H9 (cell line): Measurements from ENCODE around the gene EDA. TPM values are rescaled to one million over a fixed set of nuclear protein-coding genes. Genes with fewer than 3 reads are reported as not detected.

Experiments used
- DNase-seq: peaks from one replicate; pipeline ENCODE4 v3.0.0-alpha.2; 2017
- H2AFZ ChIP-seq: one replicate; pipeline ENCODE4 v1.6.1; 2013; ENCODE audit warnings: mild to moderate bottlenecking, low read length, control low read depth, moderate library complexity
- H2AK5ac ChIP-seq: 2 replicates; pipeline ENCODE4 v1.6.1; 2013; ENCODE audit warnings: low read length, control low read depth, mixed read lengths; ENCODE audit not compliant: insufficient read length
- H2BK120ac ChIP-seq: one replicate; pipeline ENCODE4 v1.6.1; 2013; ENCODE audit warnings: low read depth, mild to moderate bottlenecking, low read length, control low read depth, inconsistent platforms; ENCODE audit not compliant: poor library complexity, severe bottlenecking
- H2BK12ac ChIP-seq: 2 replicates; pipeline ENCODE4 v1.6.1; 2013; ENCODE audit warnings: low read length, control low read depth, mixed read lengths, low read depth; ENCODE audit not compliant: insufficient read length
- H2BK15ac ChIP-seq: 2 replicates; pipeline ENCODE4 v1.6.1; 2013; ENCODE audit warnings: low read depth, low read length, control low read depth
- H2BK20ac ChIP-seq: one replicate; pipeline ENCODE4 v1.6.1; 2013; ENCODE audit warnings: low read depth, mild to moderate bottlenecking, low read length, control low read depth, inconsistent platforms; ENCODE audit not compliant: poor library complexity, severe bottlenecking
- H2BK5ac ChIP-seq: 2 replicates; pipeline ENCODE4 v1.6.1; 2013; ENCODE audit warnings: low read length, control low read depth, mixed read lengths; ENCODE audit not compliant: insufficient read length
- H3K14ac ChIP-seq: 2 replicates; pipeline ENCODE4 v1.6.1; 2013; ENCODE audit warnings: low read length, control low read depth; ENCODE audit not compliant: insufficient read depth
- H3K18ac ChIP-seq: 2 replicates; pipeline ENCODE4 v1.6.1; 2013; ENCODE audit warnings: low read depth, mild to moderate bottlenecking, mixed read lengths, low read length, control low read depth; ENCODE audit not compliant: insufficient read length
- H3K23ac ChIP-seq: 2 replicates; pipeline ENCODE4 v1.6.1; 2013; ENCODE audit warnings: low read length, control low read depth, mixed read lengths, low read depth; ENCODE audit not compliant: insufficient read length
- H3K23me2 ChIP-seq: 2 replicates; pipeline ENCODE4 v1.6.1; 2013; ENCODE audit warnings: low read depth, mild to moderate bottlenecking, mixed read lengths, low read length, control low read depth; ENCODE audit not compliant: insufficient read length, poor library complexity, severe bottlenecking
- H3K27ac ChIP-seq: 2 replicates; pipeline ENCODE4 v1.5.1; 2013; ENCODE audit warnings: low read length, control low read depth, mixed read lengths, low read depth; ENCODE audit not compliant: insufficient read length
- H3K27me3 ChIP-seq: 2 replicates; pipeline ENCODE4 v1.6.1; 2013; ENCODE audit warnings: low read length, control low read depth, inconsistent platforms; ENCODE audit not compliant: insufficient read depth
- H3K4ac ChIP-seq: 2 replicates; pipeline ENCODE4 v1.6.1; 2013; ENCODE audit warnings: low read depth, mild to moderate bottlenecking, control low read depth, inconsistent platforms, low read length, moderate library complexity
- H3K4me1 ChIP-seq: 2 replicates; pipeline ENCODE4 v1.6.1; 2013; ENCODE audit warnings: low read length, control low read depth, inconsistent platforms; ENCODE audit not compliant: insufficient read depth
- H3K4me2 ChIP-seq: 2 replicates; pipeline ENCODE4 v1.6.1; 2013; ENCODE audit warnings: low read length, control low read depth, mixed read lengths; ENCODE audit not compliant: insufficient read length, insufficient read depth
- H3K56ac ChIP-seq: 2 replicates; pipeline ENCODE4 v1.6.1; 2013; ENCODE audit warnings: low read depth, mild to moderate bottlenecking, mixed read lengths, low read length, control low read depth; ENCODE audit not compliant: insufficient read length
- H3K79me1 ChIP-seq: 2 replicates; pipeline ENCODE4 v1.6.1; 2013; ENCODE audit warnings: low read depth, mild to moderate bottlenecking, moderate library complexity, low read length, control low read depth, inconsistent platforms; ENCODE audit not compliant: insufficient read depth, poor library complexity, severe bottlenecking
- H3K79me2 ChIP-seq: 2 replicates; pipeline ENCODE4 v1.6.1; 2013; ENCODE audit warnings: low read length, control low read depth, inconsistent platforms; ENCODE audit not compliant: insufficient read depth
- H3K9ac ChIP-seq: 2 replicates; pipeline ENCODE4 v1.6.1; 2013; ENCODE audit warnings: low read length, control low read depth, mixed read lengths; ENCODE audit not compliant: insufficient read length; ENCODE audit errors: extremely low read depth
- H3K9me3 ChIP-seq: one replicate; pipeline ENCODE4 v1.6.1; 2013; ENCODE audit warnings: low read depth, low read length, inconsistent platforms; ENCODE audit not compliant: control insufficient read depth
- H3T11ph ChIP-seq: one replicate; pipeline ENCODE4 v1.6.1; 2013; ENCODE audit warnings: mild to moderate bottlenecking, low read length, control low read depth, inconsistent platforms
- H4K20me1 ChIP-seq: one replicate; pipeline ENCODE4 v1.6.1; 2013; ENCODE audit not compliant: control insufficient read depth, insufficient read length, insufficient read depth
- H4K5ac ChIP-seq: 2 replicates; pipeline ENCODE4 v1.6.1; 2013; ENCODE audit warnings: low read depth, mild to moderate bottlenecking, mixed read lengths, low read length, control low read depth; ENCODE audit not compliant: insufficient read length
- H4K8ac ChIP-seq: replicated peaks from 2 replicates; pipeline ENCODE4 v1.6.1; 2013; ENCODE audit warnings: low read length, control low read depth, mixed read lengths, low read depth; ENCODE audit not compliant: insufficient read length
- H4K91ac ChIP-seq: 2 replicates; pipeline ENCODE4 v1.6.1; 2013; ENCODE audit warnings: low read depth, mild to moderate bottlenecking, moderate library complexity, mixed read lengths, low read length, control low read depth; ENCODE audit not compliant: insufficient read length
- H3K27ac Mint-ChIP-seq, 3 experiments: 2 replicates in 2 of 3; 3 replicates in 1 of 3; pipeline ENCODE4 v1.8.0; 2020 to 2021; ENCODE audit warnings: mixed read lengths in 3 of 3, mild to moderate bottlenecking in 1 of 3, moderate library complexity in 1 of 3
- H3K27me3 Mint-ChIP-seq: 2 replicates; pipeline ENCODE4 v1.8.0; 2021; ENCODE audit warnings: low read depth, mild to moderate bottlenecking, moderate library complexity, mixed read lengths
- H3K36me3 Mint-ChIP-seq, 3 experiments: 2 replicates in 2 of 3; 3 replicates in 1 of 3; pipeline ENCODE4 v1.8.0; 2020 to 2021; ENCODE audit warnings: low read depth in 3 of 3, mixed read lengths in 3 of 3; ENCODE audit not compliant: insufficient read depth in 1 of 3
- H3K4me1 Mint-ChIP-seq, 2 experiments: 2 replicates each; pipeline ENCODE4 v1.8.0; 2020; ENCODE audit warnings: mixed read lengths in 2 of 2
- H3K4me3 Mint-ChIP-seq, 2 experiments: 2 replicates in 1 of 2; 3 replicates in 1 of 2; pipeline ENCODE4 v1.8.0; 2020 to 2021; ENCODE audit warnings: mild to moderate bottlenecking in 2 of 2, mixed read lengths in 2 of 2, moderate library complexity in 1 of 2
- H3K9me3 Mint-ChIP-seq, 2 experiments: 2 replicates in 1 of 2; 3 replicates in 1 of 2; pipeline ENCODE4 v1.8.0; 2020; ENCODE audit warnings: mild to moderate bottlenecking in 2 of 2, mixed read lengths in 2 of 2, moderate library complexity in 1 of 2
- WGBS: extraction: QIAGEN DNeasy Blood & Tissue Kit; methylation state at CpG from one replicate; pipeline ENCODE4 v1.1.7; 2013; ENCODE audit warnings: missing lambda C conversion rate, low lambda C conversion rate, mixed read lengths; ENCODE audit not compliant: insufficient read length; ENCODE audit errors: extremely low coverage; 5-methylcytosine and 5-hydroxymethylcytosine counted together
- total RNA-seq: library from RNA; stranded (reverse); gene quantifications from 2 replicates; pipeline ENCODE4 v1.2.1, GENCODE V29; 2021
- TF ChIP-seq, protein P1 (sequence below): fragments of 200-600 bp; sonication (generic); conservative IDR thresholded peaks from 3 replicates; pipeline ENCODE4 v1.8.0; 2021; ENCODE audit warnings: antibody characterized with exemption, mild to moderate bottlenecking

EDA gene
- total RNA-seq, 1 experiment from 2014 or later: 7.7 TPM

DNA sequence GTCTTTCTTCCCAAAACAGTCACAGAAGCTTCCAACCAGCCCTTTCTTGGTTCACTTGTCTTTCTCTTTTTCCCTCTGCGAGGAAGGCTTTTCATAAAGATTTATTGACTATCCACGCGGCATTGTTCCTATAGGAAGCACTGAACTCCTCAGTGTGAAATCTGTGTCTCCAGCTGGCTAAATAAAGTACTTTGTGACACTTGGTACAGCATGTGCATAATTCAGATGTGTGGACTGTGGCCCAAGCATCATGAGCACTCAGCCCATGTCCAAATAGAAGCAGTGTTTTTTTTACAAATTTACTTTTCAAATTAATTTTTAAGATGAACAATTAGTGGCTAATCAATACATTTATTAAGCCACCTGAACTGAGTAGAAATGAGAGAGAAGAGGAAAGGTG, 146.4 kb downstream of the EDA start:
- H3K27ac Mint-ChIP-seq: no peak overlapping the region
- no peak for DNase-seq
- H3K36me3 Mint-ChIP-seq: peaks cover 0 to 7% (median 0%) of the 10 kb centered on the region in 3 experiments; a peak in 3 of 7 replicates
- no peak overlapping the region for H4K91ac ChIP-seq
- H3K27me3 ChIP-seq: no peaks in the 10 kb centered on the region
- no peak overlapping the region for H3K14ac ChIP-seq
- H3K4me1 ChIP-seq: no peaks in the 10 kb centered on the region
- no peak overlapping the region for H3K4me3 Mint-ChIP-seq
- no peak overlapping the region for H3K23ac ChIP-seq
- no peak overlapping the region for H2BK20ac ChIP-seq
- H3K9ac ChIP-seq: no peak overlapping the region
- H3K27ac ChIP-seq: no peak overlapping the region
- H2BK5ac ChIP-seq: no peak overlapping the region
- H3K4ac ChIP-seq: no peak overlapping the region
- no peak overlapping the region for H2AFZ ChIP-seq
- H3K4me1 Mint-ChIP-seq: no peaks in the 10 kb centered on the region
- H3K9me3 ChIP-seq: peaks cover 16% of the 10 kb centered on the region
- H3K79me2 ChIP-seq: no peaks in the 10 kb centered on the region
- no CpG with 5 or more reads among the region's 3 CpGs for WGBS
- no peak overlapping the region for H4K8ac ChIP-seq
- no peak overlapping the region for H2BK15ac ChIP-seq
- H3K4me2 ChIP-seq: no peak overlapping the region
- no peak overlapping the region for H2AK5ac ChIP-seq
- H4K20me1 ChIP-seq: no peaks in the 10 kb centered on the region
- TF ChIP-seq, protein P1, sequence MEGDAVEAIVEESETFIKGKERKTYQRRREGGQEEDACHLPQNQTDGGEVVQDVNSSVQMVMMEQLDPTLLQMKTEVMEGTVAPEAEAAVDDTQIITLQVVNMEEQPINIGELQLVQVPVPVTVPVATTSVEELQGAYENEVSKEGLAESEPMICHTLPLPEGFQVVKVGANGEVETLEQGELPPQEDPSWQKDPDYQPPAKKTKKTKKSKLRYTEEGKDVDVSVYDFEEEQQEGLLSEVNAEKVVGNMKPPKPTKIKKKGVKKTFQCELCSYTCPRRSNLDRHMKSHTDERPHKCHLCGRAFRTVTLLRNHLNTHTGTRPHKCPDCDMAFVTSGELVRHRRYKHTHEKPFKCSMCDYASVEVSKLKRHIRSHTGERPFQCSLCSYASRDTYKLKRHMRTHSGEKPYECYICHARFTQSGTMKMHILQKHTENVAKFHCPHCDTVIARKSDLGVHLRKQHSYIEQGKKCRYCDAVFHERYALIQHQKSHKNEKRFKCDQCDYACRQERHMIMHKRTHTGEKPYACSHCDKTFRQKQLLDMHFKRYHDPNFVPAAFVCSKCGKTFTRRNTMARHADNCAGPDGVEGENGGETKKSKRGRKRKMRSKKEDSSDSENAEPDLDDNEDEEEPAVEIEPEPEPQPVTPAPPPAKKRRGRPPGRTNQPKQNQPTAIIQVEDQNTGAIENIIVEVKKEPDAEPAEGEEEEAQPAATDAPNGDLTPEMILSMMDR: no peak
- H3K27me3 Mint-ChIP-seq: no peaks in the 10 kb centered on the region
- no peak overlapping the region for H2BK120ac ChIP-seq
- no peaks in the 10 kb centered on the region for H3K79me1 ChIP-seq
- no peak overlapping the region for H3K56ac ChIP-seq
- no peak overlapping the region for H3K18ac ChIP-seq
- H2BK12ac ChIP-seq: no peak overlapping the region
- no peaks in the 10 kb centered on the region for H3K23me2 ChIP-seq
- no peak overlapping the region for H3T11ph ChIP-seq
- H3K9me3 Mint-ChIP-seq: peaks cover 45 to 58% of the 10 kb centered on the region in 2 experiments
- H4K5ac ChIP-seq: no peak overlapping the region
